RWPE2 (cell line): ENCODE results near the gene NTN1.

Source experiments
- ATAC-seq: fragments of 200-7000 bp; cut with Tn5 transposase; 3 replicates; pipeline ENCODE4 v1.9.1; 2021; ENCODE audit warnings: low read depth
- DNase-seq: peaks from one replicate; pipeline ENCODE4 v3.0.0-alpha.2; 2020; ENCODE audit warnings: low spot score
- H3K27ac ChIP-seq: fragments of 450-650 bp; 2 replicates; pipeline ENCODE4 v1.5.1; 2017; ENCODE audit warnings: mild to moderate bottlenecking; ENCODE audit not compliant: poor library complexity, severe bottlenecking
- H3K27me3 ChIP-seq: fragments of 250-450 bp; sonication (Bioruptor Pico); 2 replicates; pipeline ENCODE4 v1.5.1; 2021; ENCODE audit warnings: mild to moderate bottlenecking, moderate library complexity; ENCODE audit not compliant: insufficient read depth, poor library complexity, severe bottlenecking
- H3K36me3 ChIP-seq: fragments of 250-450 bp; sonication (Bioruptor Pico); 2 replicates; pipeline ENCODE4 v1.5.1; 2020; ENCODE audit warnings: low read depth, mild to moderate bottlenecking, moderate library complexity
- H3K4me1 ChIP-seq: fragments of 250-450 bp; sonication (Bioruptor Pico); 2 replicates; pipeline ENCODE4 v1.5.1; 2021; ENCODE audit warnings: mild to moderate bottlenecking, moderate library complexity; ENCODE audit not compliant: insufficient read depth, poor library complexity, severe bottlenecking
- H3K4me3 ChIP-seq: fragments of 250-450 bp; sonication (Bioruptor Pico); 2 replicates; pipeline ENCODE4 v1.5.1; 2021; ENCODE audit warnings: mild to moderate bottlenecking, moderate library complexity; ENCODE audit not compliant: severe bottlenecking
- H3K9me3 ChIP-seq: fragments of 250-450 bp; sonication (Bioruptor Pico); 2 replicates; pipeline ENCODE4 v1.5.1; 2021; ENCODE audit warnings: mild to moderate bottlenecking, moderate library complexity; ENCODE audit not compliant: severe bottlenecking
- TF ChIP-seq, protein P1 (sequence below): fragments of 450-650 bp; IDR thresholded peaks from one replicate; pipeline ENCODE4 v1.5.1; 2017; ENCODE audit warnings: mild to moderate bottlenecking, moderate library complexity; ENCODE audit not compliant: poor library complexity, severe bottlenecking

NTN1 gene

DNA sequence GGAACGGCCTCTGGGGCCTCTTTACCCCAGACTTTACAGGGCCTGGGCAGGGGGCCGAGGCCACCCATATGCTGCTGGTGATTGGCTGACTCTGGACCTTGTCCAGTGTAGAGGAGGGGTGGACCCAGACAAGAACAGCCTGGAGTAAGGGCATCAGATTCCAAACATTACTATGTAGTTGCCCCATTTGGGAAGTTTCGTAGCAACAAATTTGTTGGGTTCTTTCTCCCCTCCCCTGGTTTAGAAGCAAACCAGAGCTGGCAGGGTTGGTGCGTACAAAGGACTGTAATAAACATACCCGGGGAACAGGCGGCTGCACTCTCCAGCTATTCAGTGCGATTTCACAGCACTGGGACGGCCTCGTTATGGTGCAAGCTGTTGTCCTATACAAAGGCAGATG, 145.5 kb downstream of the NTN1 start:
- no peak for ATAC-seq
- no peak for DNase-seq
- H3K4me3 ChIP-seq = no peak overlapping the region
- H3K27ac ChIP-seq = no peak overlapping the region
- no peaks in the 10 kb centered on the region for H3K9me3 ChIP-seq
- H3K4me1 ChIP-seq = peaks cover 15% of the 10 kb centered on the region
- no peaks in the 10 kb centered on the region for H3K36me3 ChIP-seq
- TF ChIP-seq, protein P1, sequence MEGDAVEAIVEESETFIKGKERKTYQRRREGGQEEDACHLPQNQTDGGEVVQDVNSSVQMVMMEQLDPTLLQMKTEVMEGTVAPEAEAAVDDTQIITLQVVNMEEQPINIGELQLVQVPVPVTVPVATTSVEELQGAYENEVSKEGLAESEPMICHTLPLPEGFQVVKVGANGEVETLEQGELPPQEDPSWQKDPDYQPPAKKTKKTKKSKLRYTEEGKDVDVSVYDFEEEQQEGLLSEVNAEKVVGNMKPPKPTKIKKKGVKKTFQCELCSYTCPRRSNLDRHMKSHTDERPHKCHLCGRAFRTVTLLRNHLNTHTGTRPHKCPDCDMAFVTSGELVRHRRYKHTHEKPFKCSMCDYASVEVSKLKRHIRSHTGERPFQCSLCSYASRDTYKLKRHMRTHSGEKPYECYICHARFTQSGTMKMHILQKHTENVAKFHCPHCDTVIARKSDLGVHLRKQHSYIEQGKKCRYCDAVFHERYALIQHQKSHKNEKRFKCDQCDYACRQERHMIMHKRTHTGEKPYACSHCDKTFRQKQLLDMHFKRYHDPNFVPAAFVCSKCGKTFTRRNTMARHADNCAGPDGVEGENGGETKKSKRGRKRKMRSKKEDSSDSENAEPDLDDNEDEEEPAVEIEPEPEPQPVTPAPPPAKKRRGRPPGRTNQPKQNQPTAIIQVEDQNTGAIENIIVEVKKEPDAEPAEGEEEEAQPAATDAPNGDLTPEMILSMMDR = no peak
- no peaks in the 10 kb centered on the region for H3K27me3 ChIP-seq

DNA sequence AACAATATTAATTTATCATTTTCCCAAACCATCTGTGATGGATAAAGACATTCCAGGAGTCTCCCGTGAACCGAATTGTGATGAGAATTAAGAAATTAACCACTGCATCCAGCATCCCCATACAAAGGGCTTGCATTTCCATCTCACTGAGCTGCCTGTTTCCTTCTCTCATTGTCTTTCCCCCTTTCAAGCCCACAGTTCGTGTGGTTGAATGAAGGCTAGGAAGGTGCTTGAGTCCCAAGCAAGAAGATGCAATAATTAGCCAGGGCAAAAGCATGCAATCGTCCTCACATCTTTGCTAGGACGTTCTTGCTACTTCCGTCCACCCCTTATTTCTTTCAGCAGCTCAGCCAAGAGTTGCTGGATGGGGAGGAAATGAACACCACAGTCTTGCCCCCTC, 146.1 kb downstream of the NTN1 start:
- ATAC-seq (no peak), DNase-seq (no peak)
- Histone ChIP-seq H3K27me3 (no peaks in the 10 kb centered on the region), H3K4me3 (no peak overlapping the region), H3K9me3 (no peaks in the 10 kb centered on the region), H3K36me3 (no peaks in the 10 kb centered on the region), H3K4me1 (peaks cover 13% of the 10 kb centered on the region), H3K27ac (no peak overlapping the region)
- TF ChIP-seq, protein P1 = no peak

DNA sequence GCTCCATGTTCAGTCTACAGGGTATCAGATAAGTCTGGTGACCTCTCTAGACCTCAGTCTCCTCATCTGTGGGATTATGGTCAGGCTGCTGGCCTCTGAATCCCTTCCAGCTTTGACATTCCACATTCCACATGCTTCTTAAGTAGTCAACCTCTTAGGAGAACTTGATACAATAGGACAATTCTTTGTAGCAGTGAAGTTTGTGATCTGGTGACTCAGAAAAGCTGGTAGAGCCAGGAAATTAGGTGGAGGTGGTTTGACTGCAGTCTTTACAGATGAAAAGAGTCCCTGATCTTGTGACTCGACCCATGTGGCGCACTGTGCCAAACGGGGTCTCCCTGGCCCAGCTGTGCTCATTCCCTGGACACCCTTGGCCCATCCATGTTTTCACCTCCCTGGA, 147.8 kb downstream of the NTN1 start:
- DNase-seq (no peak), ATAC-seq (no peak)
- no peak overlapping the region for H3K4me3 ChIP-seq
- TF ChIP-seq, protein P1 = no peak
- H3K9me3 ChIP-seq = no peaks in the 10 kb centered on the region
- no peaks in the 10 kb centered on the region for H3K27me3 ChIP-seq
- H3K4me1 ChIP-seq = no peaks in the 10 kb centered on the region
- H3K36me3 ChIP-seq = no peaks in the 10 kb centered on the region
- H3K27ac ChIP-seq = no peak overlapping the region

DNA sequence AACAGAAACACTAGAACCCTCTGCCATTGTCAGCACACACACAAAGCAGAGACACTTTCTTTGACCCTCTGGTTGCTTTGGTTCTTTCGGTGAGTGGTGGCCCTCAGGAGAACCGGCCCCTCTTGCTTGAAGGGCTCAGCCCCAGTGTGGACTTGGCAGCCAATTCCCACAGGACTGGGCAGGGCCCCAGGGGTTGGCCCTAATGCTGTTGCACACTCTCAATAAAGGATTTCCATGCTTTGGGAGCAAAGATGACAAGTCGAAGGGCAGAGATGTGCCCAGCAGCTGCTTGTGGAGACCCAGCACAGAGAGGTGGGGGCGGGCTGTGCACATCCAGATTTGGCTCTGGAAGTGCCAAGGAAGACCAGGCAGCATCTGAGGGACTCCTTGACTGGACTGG, 149.0 kb downstream of the NTN1 start:
- H3K4me1 ChIP-seq = no peaks in the 10 kb centered on the region
- no peaks in the 10 kb centered on the region for H3K36me3 ChIP-seq
- TF ChIP-seq, protein P1 = no peak

DNA sequence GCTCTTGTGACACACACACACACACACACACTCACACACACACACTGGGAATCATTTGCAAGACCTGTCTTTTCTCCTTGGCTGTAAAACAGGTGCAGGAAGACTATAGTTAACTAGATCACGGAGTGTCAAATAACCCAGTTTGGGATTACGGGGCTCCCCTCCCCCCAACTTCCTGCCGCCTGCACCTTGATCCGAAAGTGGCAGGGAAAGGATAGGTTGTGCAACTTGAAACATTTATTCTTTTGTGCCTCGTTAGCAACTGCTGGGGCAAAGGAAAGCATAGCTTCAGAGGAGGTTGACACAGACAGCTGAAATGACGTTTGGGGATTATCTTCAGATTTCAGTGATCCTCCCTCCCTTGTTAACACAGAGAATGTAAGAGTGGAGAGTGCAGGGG, 149.5 kb downstream of the NTN1 start:
- Histone ChIP-seq H3K27ac (no peak overlapping the region), H3K27me3 (no peaks in the 10 kb centered on the region)

More for the DNA sequence above, 149.0 kb downstream of the NTN1 start:
- Histone ChIP-seq H3K27me3 (no peaks in the 10 kb centered on the region), H3K4me3 (no peak overlapping the region), H3K9me3 (no peaks in the 10 kb centered on the region), H3K27ac (no peak overlapping the region)
- ATAC-seq = no peak
- DNase-seq = no peak

More for the DNA sequence above, 149.5 kb downstream of the NTN1 start:
- no peak for DNase-seq
- Histone ChIP-seq H3K36me3 (no peaks in the 10 kb centered on the region), H3K4me1 (no peaks in the 10 kb centered on the region), H3K9me3 (no peaks in the 10 kb centered on the region), H3K4me3 (no peak overlapping the region)
- TF ChIP-seq, protein P1 = no peak
- ATAC-seq = no peak
